GM12878 (cell line): ENCODE measurements around the gene IFNE. TPM values are rescaled to one million over a fixed set of nuclear protein-coding genes. Genes with fewer than 3 reads are reported as not detected.

ENCODE experiments used
- ATAC-seq: fragments of 200-7000 bp; cut with Tn5 transposase; 3 replicates; pipeline ENCODE4 v1.9.1; 2020; ENCODE audit warnings: mild to moderate bottlenecking, moderate library complexity
- BruUV-seq: library from RNA; stranded (reverse); fragments of 400-500 nt; replicated peaks from 2 replicates; lab custom pipeline; 2021; lab: Mats Ljungman, UMichigan
- CTCF ChIA-PET: fragments of 300-600 bp; sonication (Branson Sonifier 250); formaldehyde crosslinking; extraction: SDS; loops from one replicate; lab custom pipeline; 2021; ENCODE audit warnings: inconsistent platforms; lab: Yijun Ruan, JAX
- POLR2A ChIA-PET: fragments of 350-600 bp; formaldehyde crosslinking; extraction: SDS; loops from one replicate; lab custom pipeline; 2021; ENCODE audit warnings: inconsistent platforms; lab: Charles Lee
- RAD21 ChIA-PET: fragments of 300-600 bp; sonication (Branson Sonifier 250); formaldehyde crosslinking; loops from one replicate; lab custom pipeline; 2023; ENCODE audit warnings: antibody characterized with exemption; ENCODE audit not compliant: unreplicated experiment; lab: Charles Lee
- SMC1A ChIA-PET: fragments of 300-600 bp; sonication (Branson Sonifier 250); formaldehyde crosslinking; loops from one replicate; lab custom pipeline; 2023; ENCODE audit not compliant: unreplicated experiment, uncharacterized antibody; lab: Charles Lee
- DNase-seq: peaks from one replicate; pipeline ENCODE4 v3.0.0-alpha.2; 2011; ENCODE audit warnings: low read depth, low spot score
- FAIRE-seq: peaks from 3 replicates; lab custom pipeline; 2011; peaks lifted over from hg19 to GRCh38; lab: Jason Lieb, UNC
- H2AFZ ChIP-seq: 2 replicates; pipeline ENCODE4 v1.6.0; 2011; ENCODE audit warnings: low read depth, low read length, control low read depth; ENCODE audit not compliant: control insufficient read depth
- H3K27ac ChIP-seq: 2 replicates; pipeline ENCODE4 v1.5.1; 2011; ENCODE audit warnings: control low read depth; ENCODE audit not compliant: control insufficient read depth, insufficient read depth
- H3K27me3 ChIP-seq, 2 experiments: replicated peaks in 1 of 2; 2 replicates each; pipeline versions ENCODE4 v1.6.0 to v1.6.1; 2011; ENCODE audit warnings: low read length in 1 of 2; ENCODE audit not compliant: control insufficient read depth in 2 of 2, insufficient read depth in 2 of 2
- H3K36me3 ChIP-seq, 2 experiments: 2 replicates each; pipeline ENCODE4 v1.5.1; 2011; ENCODE audit warnings: low read length in 1 of 2; ENCODE audit not compliant: control insufficient read depth in 2 of 2, insufficient read depth in 2 of 2
- H3K4me1 ChIP-seq: 2 replicates; pipeline ENCODE4 v1.6.1; 2011; ENCODE audit warnings: mild to moderate bottlenecking, low read length, moderate library complexity, mixed read lengths; ENCODE audit not compliant: control insufficient read depth, insufficient read depth
- H3K4me2 ChIP-seq: 2 replicates; pipeline ENCODE4 v1.6.0; 2011; ENCODE audit warnings: control low read depth; ENCODE audit not compliant: control insufficient read depth, insufficient read depth
- H3K4me3 ChIP-seq: fragments of 200-600 bp; sonication (generic); 2 replicates; pipeline ENCODE4 v1.5.1; 2016
- H3K79me2 ChIP-seq: 2 replicates; pipeline ENCODE4 v1.6.0; 2011; ENCODE audit warnings: low read length; ENCODE audit not compliant: control insufficient read depth, insufficient read depth
- H3K9ac ChIP-seq: 2 replicates; pipeline ENCODE4 v1.8.0; 2011; ENCODE audit warnings: low read length, control low read depth, mixed read lengths; ENCODE audit not compliant: control insufficient read depth, insufficient read depth
- H3K9me3 ChIP-seq: replicated peaks from 3 replicates; pipeline ENCODE4 v1.5.1; 2011; ENCODE audit warnings: mild to moderate bottlenecking, low read length; ENCODE audit not compliant: control insufficient read depth, insufficient read depth
- H4K20me1 ChIP-seq: 2 replicates; pipeline ENCODE4 v1.6.0; 2011; ENCODE audit not compliant: control insufficient read depth, insufficient read depth
- BRCA1 ChIP-seq: IDR thresholded peaks from 2 replicates; pipeline ENCODE4 v1.6.1; 2011; ENCODE audit warnings: low read depth, low read length, improper control_type of control experiment
- CREM ChIP-seq: IDR thresholded peaks from 2 replicates; pipeline ENCODE4 v1.6.1; 2014; ENCODE audit warnings: antibody characterized with exemption, low read depth
- EP300 ChIP-seq, 2 experiments: fragments of 150-350 bp in 1 of 2; IDR thresholded peaks; 2 replicates each; pipeline ENCODE4 v1.6.1; 2011 to 2012; ENCODE audit warnings: low read depth in 2 of 2, low read length in 2 of 2, borderline replicate concordance in 1 of 2, improper control_type of control experiment in 1 of 2, inconsistent platforms in 1 of 2; ENCODE audit not compliant: control insufficient read depth in 1 of 2
- KDM1A ChIP-seq: fragments of 200-600 bp; sonication (generic); IDR thresholded peaks from 2 replicates; pipeline ENCODE4 v1.6.1; 2016; ENCODE audit warnings: borderline replicate concordance
- LARP7 ChIP-seq: fragments of 450-650 bp; IDR thresholded peaks from 2 replicates; pipeline ENCODE4 v1.6.1; 2017; ENCODE audit warnings: mild to moderate bottlenecking
- MTA2 ChIP-seq: fragments of 450-650 bp; IDR thresholded peaks from 2 replicates; pipeline ENCODE4 v1.6.1; 2016; ENCODE audit warnings: low read depth, mild to moderate bottlenecking, moderate library complexity
- MYC ChIP-seq: IDR thresholded peaks from 2 replicates; pipeline ENCODE4 v1.6.1; 2011; ENCODE audit warnings: mild to moderate bottlenecking, low read length, moderate library complexity, inconsistent platforms; ENCODE audit not compliant: insufficient read depth, insufficient replicate concordance, insufficient read length, severe bottlenecking
- PRDM15 ChIP-seq: fragments of 450-650 bp; formaldehyde crosslinking; IDR thresholded peaks from 2 replicates; pipeline ENCODE4 v1.4.0; 2020; ENCODE audit warnings: mild to moderate bottlenecking, moderate library complexity
- RCOR1 ChIP-seq: conservative IDR thresholded peaks from 2 replicates; pipeline ENCODE4 v1.6.1; 2012; ENCODE audit warnings: low read depth, low read length, improper control_type of control experiment
- SREBF1 ChIP-seq: IDR thresholded peaks from 2 replicates; pipeline ENCODE4 v1.6.1; 2012; ENCODE audit warnings: mild to moderate bottlenecking, low read length
- STAT1 ChIP-seq: fragments of 450-650 bp; conservative IDR thresholded peaks from 2 replicates; pipeline ENCODE4 v1.6.1; 2014; ENCODE audit warnings: antibody characterized with exemption, mild to moderate bottlenecking
- SUPT20H ChIP-seq: IDR thresholded peaks from 2 replicates; pipeline ENCODE4 v1.6.1; 2011; ENCODE audit warnings: low read depth, mild to moderate bottlenecking, low read length, moderate library complexity, borderline replicate concordance; ENCODE audit not compliant: control insufficient read depth
- WGBS: methylation state at CpG from one replicate; pipeline ENCODE4 v1.1.6; 2016; ENCODE audit warnings: low lambda C conversion rate; ENCODE audit not compliant: insufficient replicate concordance, insufficient coverage; ENCODE audit errors: missing lambda C conversion rate; 5-methylcytosine and 5-hydroxymethylcytosine counted together
- in situ Hi-C: fragments of 300-500 bp; cut with MboI; formaldehyde crosslinking; loops from 9 replicates; pipeline ENCODE4 v1.14.3; 2018; ENCODE audit warnings: mixed read lengths
- intact Hi-C: fragments of 100-400 bp; cut with micrococcal nuclease; formaldehyde crosslinking; loops from one replicate; pipeline ENCODE4 v1.14.2; 2022; ENCODE audit not compliant: unreplicated experiment
- polyA plus RNA-seq, 11 experiments: library from polyadenylated mRNA; depleted of rRNA in 4 of 11; unstranded in 6 of 11; stranded (reverse) in 5 of 11; fragments of >200 nt; fragmentation: Nextera tagmentation in 4 of 11; fragmentation: Illumina TruSeq in 1 of 11; extraction: Ambion mirVana in 4 of 11; extraction: Trizol in 1 of 11; gene quantifications; 1 replicate in 1 of 11; 2 replicates in 10 of 11; pipeline versions ENCODE4 v1.2.1 to v1.2.3, GENCODE V29; 2011 to 2016; ENCODE audit warnings: inconsistent platforms in 2 of 11, missing spikeins in 2 of 11, low read depth in 1 of 11
- total RNA-seq, 4 experiments: library from RNA; depleted of rRNA in 3 of 4; stranded (reverse); fragments of >200 nt in 3 of 4; fragmentation: Illumina TruSeq in 1 of 4; extraction: Trizol in 1 of 4; gene quantifications; 2 replicates each; pipeline versions ENCODE4 v1.2.1 to v1.2.3, GENCODE V29; 2013 to 2021

IFNE gene
- total and polyA plus RNA-seq, 10 of the 15 experiments (the other 5 are each of a cell fraction or from before 2014, with no cell fraction given): not detected

GRCh38 chr9:21519855-21520434 is 37.8 kb upstream of the IFNE start:
- WGBS: 50% methylated on average over 2 of the region's 2 CpGs
- in situ Hi-C loops (no loop called here), intact Hi-C loops (no loop called here)
- H3K4me2 ChIP-seq: no peak overlapping the region
- POLR2A ChIA-PET: no interaction called here
- BruUV-seq: no TSS peak
- no peak overlapping the region for H3K27ac ChIP-seq
- SMC1A ChIA-PET: interaction anchor here (0.7 to 1.4 kb wide), 2 partner anchors 10 to 193 kb away, joined by 3 to 4 read pairs; no protein-coding TSS in a partner anchor
- H2AFZ ChIP-seq: no peak overlapping the region
- no peak for DNase-seq
- no peak for ATAC-seq
- TF ChIP-seq KDM1A (no peak), CREM (no peak), BRCA1 (no peak), STAT1 (no peak), RCOR1 (no peak), SUPT20H (no peak)
- no peaks in the 10 kb centered on the region for H4K20me1 ChIP-seq
- CTCF ChIA-PET: interaction anchor here (0.6 to 1.1 kb wide), 2 partner anchors 37 to 124 kb away, joined by 3 to 4 read pairs; no protein-coding TSS in a partner anchor
- H3K9me3 ChIP-seq: no peaks in the 10 kb centered on the region
- no peaks in the 10 kb centered on the region for H3K4me1 ChIP-seq
- H3K27me3 ChIP-seq: no peaks in the 10 kb centered on the region
- H3K36me3 ChIP-seq: no peaks in the 10 kb centered on the region
- no peak for FAIRE-seq
- no peak overlapping the region for H3K9ac ChIP-seq
- RAD21 ChIA-PET: no interaction called here
- H3K79me2 ChIP-seq: no peaks in the 10 kb centered on the region
- no peak overlapping the region for H3K4me3 ChIP-seq

GRCh38 chr9:21516796-21517195 is 34.7 kb upstream of the IFNE start:
- Histone ChIP-seq H3K4me2 (no peak overlapping the region), H4K20me1 (no peaks in the 10 kb centered on the region), H3K36me3 (no peaks in the 10 kb centered on the region), H3K27me3 (no peaks in the 10 kb centered on the region), H3K79me2 (no peaks in the 10 kb centered on the region), H3K9me3 (no peaks in the 10 kb centered on the region), H3K4me1 (no peaks in the 10 kb centered on the region), H3K9ac (no peak overlapping the region), H3K4me3 (no peak overlapping the region), H3K27ac (no peak overlapping the region), H2AFZ (no peak overlapping the region)
- intact Hi-C loops: no loop called here
- CTCF ChIA-PET: interaction anchor here (2.5 kb wide), 1 partner anchor 10 kb away, joined by 5 read pairs; no protein-coding TSS in a partner anchor
- in situ Hi-C loops: no loop called here
- ATAC-seq (no peak), FAIRE-seq (no peak), DNase-seq (no peak)
- RAD21 ChIA-PET: no interaction called here
- BruUV-seq: no TSS peak
- SMC1A ChIA-PET: no interaction called here
- TF ChIP-seq PRDM15 (CRISPR knock-in tag): no peak
- TF ChIP-seq LARP7: no peak
- TF ChIP-seq SREBF1: no peak
- no peak for TF ChIP-seq MTA2
- TF ChIP-seq MYC: no peak
- no peak for TF ChIP-seq EP300 (IDR thresholded peaks at IDR 0.05; ENCODE audit: borderline replicate concordance in 1 of 2, control insufficient read depth in 1 of 2, low read depth in 2 of 2, low read length in 2 of 2)
- POLR2A ChIA-PET: no interaction called here
- 13% methylated on average over 3 of the region's 3 CpGs for WGBS
